Bone marrow (tissue), 2 donors: Measurements from ENCODE around the gene KCNN3.

Experiments used
- DNase-seq, 2 donors: peaks; one replicate each; lab custom pipeline; 2025; lab: John Stamatoyannopoulos, UW

The KCNN3 gene

DNA sequence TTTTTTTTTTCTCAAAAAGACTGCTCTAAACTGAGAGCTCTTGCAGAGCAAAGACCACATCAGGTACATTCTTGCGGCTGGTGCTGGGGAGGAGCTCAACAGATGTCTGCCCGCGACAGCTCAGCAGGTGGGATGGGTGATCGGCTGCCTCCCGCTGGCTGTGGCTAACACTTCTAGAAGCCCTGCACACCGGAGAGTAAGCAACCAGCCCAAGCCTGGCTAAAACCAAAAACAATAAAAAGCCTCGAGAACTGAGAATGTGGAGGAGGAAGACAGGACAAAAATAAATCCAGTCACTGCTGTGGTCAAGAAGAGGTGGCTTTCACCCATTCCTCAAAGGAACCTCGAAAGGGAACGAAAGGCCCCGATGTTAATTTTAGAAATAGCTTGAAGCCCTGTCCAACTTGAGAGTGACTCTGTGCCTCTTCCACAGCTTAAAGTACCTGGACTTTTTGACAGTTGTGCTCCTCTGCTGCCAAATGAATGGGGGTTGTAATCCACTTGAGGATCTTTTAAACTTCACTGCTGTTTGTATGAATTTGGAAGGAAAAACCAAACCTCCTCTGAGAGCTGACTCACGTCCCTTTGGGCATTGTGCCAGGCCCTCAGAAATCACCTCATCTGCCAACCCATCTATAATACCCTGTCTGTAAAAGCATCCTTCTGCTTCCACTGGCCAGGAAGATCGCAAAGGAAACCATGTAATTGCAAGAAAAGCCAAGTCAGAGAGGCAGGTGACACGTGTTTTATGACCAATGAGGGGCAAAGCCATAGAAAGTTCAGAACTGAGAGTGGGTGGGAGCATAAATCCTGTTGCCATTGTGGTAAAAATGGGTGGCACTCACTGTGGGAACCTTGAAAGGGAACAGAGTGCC is 78.6 kb downstream of the KCNN3 start:
- peak in 1 of 2 donors; percentile 82 for DNase-seq

DNA sequence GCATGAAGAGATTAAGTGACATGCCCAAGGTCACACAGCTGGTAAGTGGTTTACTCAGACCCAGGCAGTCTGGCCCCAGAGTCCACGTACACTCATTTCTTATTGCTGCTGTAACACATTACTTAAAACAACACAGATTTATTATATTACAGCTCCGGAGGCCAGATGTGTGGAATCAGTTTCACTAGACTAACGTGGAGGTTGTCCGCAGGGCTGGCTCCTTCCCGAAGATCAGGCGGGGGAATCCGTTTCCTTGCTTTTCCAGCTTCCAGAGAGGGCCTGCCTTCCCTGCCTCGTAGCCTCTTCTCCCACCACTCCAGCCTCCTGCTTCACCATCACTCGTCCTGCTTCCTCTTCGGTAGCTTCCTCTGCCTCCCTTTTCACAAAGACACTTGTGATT is 81.2 kb downstream of the KCNN3 start:
- DNase-seq: no peak

DNA sequence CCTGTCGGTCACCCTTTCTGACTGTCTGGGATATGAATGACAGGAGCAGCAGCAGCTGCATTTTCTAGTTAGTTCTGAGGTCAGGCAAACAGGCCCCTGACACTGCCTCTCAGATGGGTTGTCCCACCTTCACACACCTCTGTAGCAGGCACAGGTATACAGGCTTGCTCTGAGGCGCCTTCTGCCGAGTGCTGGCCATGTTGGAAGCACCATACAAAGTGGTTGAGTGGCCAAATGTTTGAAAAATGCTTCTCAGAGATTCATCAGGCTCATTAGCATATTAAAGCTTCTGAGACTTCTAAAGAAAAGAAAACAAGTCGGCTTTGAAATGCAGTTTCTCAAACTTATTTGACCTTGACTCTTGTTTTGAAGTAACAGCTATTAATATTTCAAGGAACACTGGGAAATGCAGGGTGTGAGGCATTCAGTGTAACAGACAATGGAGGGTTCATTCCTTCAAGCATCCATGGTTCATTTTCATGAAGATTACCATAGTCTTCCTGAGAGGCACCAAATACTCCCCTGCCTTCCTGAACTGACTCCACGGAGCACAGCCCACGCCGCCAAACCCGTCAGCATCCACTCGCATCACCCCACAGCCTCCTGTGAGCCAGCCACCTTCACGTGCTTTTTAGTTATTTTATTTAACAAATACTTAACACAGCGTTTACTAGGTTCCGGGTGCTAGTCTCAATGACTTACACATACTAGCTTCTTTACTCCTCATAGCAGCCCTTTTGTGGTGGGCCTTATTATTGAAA is 81.8 kb downstream of the KCNN3 start:
- no peak for DNase-seq

DNA sequence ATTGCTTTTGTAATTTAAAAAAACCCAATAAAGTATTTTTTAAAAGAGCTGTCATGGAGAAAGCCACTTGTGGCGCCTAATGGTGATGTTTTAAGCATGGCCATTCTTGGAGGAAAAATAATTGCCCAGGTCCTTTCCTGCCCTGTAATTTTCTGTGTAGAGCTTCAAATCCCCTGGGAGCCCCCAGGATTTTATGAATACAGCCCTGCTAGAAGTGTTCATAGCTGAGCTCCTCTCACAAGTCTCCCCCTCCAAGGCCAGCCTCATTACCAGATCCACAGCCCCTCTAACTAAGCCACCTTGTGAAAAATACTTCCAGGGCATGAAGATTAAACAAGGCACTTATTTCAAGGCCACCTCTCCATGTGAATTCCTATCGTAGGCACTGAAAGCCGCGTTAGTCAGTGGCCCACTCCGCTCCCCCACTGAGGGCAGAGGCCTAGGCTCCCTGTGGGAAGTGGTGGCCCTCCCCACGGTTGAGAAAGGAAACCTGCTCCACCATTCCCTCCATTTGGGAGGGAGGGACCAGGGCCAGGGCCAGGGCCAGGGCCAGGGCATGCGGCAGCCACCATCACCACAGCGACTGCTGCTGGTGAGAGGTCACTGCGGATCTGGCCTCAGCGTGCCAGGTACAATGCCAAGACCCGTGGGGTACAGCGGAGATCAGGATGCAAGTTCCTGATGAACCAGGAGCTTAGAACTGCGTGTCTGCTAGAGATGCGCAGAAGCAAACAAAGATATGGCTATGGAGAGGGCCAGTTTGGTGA is 83.1 kb downstream of the KCNN3 start:
- DNase-seq: no peak

DNA sequence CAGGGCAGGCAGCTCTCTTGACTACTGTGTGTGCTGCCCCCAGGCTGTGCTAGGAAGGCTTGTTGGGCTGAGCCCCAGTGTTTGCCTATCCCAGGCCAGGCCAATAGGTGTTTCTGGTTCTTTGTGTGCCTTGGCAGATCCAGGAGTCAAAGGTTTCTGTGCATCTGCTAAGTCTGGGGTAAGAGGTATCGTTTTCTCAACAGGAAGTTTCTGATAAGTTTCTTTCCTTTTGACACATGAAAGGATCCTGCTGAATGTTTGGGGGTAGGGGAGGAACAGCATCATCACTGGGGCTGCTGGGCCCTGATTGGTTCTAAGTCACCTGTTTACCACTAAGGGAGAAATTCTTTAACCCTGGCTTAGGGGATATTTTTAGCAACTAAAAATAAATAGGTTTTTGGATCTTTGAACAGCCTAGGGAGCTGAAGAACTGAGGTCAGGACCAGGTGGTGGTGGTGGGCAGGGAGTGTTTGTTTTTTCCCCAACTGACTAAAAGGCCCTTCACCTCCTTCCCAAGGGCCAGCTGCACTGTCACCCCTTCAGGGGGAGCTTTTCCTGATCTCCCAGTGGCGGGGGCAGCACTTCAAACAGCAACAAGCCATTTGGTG is 85.1 kb downstream of the KCNN3 start:
- DNase-seq: no peak

DNA sequence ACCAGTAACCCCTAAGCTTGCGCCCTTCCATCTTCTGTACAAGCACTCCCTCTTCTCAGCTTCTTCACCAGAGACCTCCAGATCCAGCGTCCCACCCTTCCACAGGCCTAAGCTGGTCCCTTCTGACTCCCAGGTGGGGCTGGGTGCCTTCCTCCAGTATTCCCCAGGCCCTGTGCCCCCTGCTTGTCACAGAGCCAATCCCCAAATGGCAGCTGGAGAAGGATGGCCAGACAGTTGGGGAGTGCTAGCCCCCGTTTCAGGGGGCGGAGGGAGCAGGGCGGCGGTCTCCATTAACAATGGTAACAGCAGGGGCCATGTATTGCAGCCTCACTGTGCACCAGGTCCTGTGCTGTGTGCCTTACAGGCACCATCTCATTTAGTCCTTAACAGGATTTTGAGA is 85.7 kb downstream of the KCNN3 start:
- no peak for DNase-seq

DNA sequence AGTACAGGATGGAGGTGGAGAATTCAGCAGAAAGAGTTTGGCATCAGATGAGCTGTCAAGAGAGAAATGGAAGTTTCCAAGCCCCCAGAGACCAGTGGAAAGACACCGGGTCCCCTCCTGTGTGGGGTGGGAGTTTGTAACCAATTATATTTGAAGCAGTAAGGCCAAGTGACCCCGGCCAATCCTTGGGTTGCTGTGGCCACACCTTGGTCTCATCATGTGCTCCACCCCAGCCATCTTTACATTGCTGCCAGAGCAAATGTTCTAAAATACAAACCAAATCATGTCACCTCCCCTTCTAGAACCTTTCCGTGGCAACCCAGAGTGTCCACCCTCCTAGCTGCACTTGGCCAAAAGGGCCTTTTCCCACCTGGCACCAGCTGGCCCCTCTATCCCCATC is 86.1 kb downstream of the KCNN3 start:
- no peak for DNase-seq

DNA sequence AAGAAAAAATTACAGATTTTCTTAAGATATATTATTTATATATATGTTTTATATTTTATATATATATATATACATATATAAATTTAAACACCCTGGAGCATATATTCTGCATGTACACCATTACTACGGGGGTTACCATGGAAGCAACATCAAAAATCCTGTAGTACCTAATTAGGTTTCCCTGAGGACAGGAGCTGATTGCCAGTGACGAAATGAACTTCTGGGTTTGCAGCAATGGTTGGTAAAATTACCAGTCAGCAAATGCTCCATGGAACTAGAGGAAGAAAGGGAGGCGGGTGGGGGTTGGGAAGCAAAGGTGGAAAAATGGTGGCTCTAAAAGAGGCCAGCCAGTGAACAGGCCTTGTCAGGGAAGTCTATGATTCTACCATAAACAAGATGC is 89.5 kb downstream of the KCNN3 start:
- no peak for DNase-seq

DNA sequence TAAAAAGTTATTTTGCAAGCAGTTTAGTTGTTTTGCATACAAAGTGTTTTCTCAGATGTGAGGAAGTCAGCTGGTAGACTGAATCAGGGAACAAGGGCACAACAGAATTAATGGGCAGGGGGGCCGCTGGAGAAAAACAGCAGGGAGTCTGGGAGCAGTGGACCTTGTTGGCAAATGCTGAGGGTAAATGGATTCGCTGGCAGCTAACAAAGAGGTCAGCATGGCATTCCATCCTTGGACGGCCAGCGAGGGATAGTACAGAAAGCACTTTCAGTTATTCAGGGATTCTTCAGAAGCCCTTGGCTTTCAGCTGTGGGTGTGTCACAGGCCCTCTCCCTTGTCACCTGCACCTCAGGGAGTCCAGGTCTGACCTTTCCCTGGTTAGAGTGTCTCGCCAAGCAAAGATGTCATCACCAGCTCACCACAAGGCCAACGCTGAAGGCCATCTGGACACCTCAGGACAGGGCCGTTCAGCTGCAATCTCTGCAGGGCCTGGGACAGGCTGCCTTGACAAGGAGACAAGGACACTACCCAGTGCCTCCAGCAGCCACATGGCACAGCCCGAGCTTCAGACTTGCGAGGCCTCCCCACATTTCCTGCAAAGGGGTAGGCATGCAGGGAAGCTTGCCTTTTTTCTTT is 90.4 kb downstream of the KCNN3 start:
- no peak for DNase-seq

DNA sequence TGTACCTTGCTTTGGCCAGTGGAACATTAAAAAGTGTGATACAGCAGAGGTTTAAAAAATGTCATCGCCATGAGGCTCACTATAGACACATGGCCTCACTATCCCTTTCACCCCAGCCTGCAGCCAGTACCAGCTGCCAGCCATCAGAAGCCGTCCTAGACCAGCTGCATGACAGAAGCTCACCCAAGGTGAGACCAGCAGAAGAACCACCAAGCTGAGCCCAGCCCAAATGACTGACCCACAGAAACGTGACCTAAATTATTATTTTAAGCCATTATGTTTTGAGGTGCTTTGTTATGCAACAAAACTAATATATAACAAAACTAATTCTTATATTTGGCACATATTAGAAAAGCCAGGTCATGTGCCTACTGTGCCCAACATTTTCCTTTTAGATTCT is 91.1 kb downstream of the KCNN3 start:
- no peak for DNase-seq

DNA sequence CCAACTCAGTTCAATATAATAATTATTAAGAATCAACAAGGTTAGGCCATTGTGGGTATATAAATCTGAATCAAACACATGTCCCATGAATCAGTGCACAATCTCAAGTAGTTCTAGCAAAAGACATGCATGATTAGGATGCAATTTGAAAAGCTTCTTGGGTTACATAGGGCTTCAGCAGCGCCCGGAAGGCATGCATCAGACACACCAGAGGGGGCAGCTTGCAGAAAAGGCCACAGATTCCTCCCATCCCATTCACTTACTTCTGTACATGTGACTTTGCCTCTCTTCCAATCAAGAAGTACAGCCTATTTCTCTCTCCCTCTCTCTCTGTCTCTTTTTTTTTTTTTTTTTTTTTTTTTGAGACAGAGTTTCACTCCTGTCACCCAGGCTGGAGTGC is 91.8 kb downstream of the KCNN3 start:
- no peak for DNase-seq

DNA sequence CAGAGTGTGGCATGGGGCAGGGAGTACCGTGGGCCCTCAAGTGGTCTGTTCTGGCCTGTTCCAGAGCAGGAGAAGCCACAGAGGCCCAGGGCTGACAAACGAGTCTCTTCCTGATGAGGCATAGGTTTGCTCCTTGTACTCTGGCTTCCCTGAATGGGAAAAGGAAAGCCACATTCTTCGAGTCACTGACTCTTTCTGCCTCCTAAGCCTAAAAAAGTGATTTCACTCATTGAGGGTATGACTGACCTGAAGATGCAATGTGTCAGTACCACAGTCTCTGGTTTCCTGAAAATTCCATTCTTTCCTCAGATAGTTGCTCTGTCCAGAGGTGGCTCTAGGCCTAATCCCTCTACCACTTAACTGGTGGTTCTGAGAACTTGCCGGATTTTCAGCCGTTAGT is 92.3 kb downstream of the KCNN3 start:
- DNase-seq: no peak

DNA sequence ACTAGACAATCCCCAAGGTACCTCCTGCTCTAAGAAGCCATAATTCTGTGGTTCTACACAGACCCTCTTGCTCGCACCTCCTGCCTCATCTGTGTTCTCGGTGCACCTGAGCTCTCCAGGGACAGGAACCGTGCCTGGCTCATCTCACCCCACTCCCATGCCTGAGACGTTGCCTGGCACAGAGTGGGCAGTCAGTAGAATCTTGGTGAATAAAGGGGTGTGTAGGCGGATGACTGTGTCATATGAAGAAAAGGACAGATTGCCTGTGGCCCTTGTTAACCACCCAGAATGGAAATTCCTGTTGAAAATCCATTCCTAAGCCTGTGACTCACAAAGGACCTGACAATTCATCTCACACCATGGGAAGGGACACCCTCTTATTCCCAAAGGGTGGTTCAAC is 92.9 kb downstream of the KCNN3 start:
- DNase-seq: no peak

DNA sequence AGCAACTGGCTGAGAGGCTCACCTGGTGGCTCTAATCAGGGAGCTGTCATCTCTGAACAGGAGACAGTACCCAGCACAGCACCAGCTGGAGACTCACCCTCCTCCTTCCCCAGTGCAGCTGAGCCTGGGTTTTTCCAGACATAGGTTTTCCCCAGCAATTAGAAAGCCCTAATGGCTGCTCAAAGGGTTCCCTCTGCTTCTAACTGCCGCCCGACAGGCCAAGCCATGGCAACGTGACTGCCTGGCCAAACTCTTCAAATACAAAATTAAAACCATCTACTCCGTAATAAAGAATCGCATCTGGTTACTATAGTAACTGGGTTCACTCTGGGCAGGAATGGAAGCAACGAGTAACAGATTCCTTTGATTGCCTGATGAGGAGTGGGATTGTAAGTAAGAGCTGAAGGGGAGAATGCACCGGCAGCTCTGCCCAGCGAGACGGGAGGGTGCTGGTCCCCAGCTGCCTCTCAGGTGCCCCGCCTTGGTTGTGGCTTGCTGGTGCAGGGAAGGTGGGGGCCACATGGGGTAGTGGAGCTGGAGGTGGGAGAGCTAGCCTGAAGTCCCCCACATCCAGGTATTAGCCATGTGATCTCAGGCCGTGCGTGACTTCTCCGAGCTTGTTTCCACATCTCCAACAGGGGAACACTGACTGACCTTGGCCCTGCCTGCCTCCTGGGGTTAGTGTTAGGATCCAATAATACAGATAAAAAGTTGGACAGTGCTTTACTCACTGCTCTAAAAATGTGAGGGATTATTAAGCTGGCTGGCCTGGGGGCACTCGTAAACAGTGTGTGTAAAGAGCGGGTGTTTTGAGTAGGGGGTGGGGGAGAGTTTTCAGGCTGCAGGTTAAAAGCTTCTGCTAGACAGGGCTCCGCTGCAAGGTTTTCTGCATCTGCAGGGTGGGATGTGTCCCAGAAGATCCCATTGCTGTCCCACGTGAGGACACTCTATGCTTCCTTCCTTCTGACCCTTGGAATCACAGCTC is 94.2 kb downstream of the KCNN3 start:
- no peak for DNase-seq

DNA sequence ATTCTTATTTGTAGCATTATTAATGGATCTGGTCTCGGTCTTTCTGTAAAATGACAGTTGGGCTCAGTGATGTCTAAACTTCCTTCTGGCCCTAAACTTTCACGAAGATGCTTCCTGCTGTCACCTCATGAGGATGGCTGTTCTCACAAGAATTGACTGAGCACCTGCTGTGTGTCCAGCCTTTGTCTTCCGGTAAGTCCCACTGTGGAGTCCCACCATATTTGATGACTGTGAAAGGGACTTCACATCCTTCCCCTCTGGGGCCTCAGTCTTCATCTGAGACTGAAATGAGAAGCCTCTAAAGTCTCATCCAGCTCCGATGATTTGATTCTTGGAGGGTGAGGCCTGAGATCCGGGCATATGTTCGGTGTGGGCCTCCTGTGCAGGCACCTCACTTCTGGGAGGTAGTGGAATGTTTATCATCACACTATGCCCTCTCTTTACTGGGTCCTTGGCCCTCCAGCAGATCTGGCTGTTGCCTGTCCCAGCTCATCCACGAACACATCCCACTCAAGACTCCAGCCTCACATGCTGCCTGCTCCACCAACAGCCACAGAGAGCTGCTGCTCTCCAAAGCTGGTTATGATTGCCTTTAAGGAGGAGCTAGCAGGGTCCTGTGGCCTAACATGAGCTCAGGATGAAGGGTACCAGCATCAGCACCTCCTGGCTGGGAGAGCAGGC is 95.8 kb downstream of the KCNN3 start:
- DNase-seq: no peak

DNA sequence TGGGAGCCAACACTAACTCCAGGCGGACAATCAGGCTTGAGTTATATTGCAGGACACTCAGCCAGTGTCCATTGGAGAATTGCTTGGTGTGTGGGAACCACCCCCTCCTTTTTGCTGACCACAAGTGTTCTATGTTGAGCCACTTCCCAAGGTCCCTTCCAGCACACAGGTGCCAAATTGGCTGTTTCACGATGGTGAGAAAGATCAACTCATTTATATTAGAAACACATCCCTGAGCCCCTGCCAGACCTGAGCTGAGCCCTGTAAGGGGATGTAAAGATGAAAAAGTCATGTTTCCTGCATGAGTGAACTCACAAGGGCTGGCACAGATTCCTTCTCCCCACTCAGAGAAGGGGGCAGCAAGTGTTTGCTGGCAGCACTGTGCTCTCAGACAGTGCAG is 96.5 kb downstream of the KCNN3 start:
- no peak for DNase-seq

DNA sequence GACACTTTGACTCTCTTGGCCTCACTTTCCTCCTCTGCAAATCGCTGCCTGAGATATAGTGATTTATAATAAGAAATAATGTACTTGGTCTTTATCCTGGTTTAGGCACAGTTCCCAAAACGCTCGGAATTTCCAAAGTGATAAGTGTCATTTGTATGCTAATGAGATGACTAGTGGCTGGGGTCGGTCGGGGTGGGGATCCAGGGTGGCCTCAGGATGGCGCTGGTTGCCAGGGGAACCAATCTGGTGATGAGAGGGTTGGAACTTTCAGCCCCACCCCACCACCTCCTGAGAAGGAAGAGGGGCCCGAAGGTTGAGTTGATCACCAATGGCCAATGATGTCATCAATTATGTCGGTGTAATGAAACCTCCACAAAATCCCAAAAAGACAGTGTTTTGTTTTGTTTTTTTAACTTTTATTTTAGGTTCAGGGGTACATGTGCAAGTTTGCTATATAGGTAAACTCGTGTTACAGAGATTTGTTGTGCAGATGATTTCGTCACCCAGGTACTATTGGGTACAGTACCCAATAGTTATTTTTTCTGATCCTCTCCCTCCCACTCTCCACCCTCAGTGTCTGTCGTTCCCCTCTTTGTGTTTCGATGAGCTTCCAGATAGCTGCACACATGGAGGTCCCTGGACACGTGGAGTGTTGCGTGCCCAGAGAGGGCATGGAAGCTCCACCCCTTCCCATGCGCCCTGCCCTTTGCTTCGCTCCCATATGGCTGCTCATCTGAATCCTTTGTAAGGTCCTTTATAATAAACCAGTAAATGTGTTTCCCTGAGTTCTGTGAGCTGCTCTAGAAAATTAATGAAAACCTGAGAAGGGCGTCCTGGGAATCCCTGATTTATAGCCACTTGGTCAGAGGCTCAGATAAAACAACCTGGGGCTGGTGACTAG is 97.2 kb downstream of the KCNN3 start:
- DNase-seq: no peak

DNA sequence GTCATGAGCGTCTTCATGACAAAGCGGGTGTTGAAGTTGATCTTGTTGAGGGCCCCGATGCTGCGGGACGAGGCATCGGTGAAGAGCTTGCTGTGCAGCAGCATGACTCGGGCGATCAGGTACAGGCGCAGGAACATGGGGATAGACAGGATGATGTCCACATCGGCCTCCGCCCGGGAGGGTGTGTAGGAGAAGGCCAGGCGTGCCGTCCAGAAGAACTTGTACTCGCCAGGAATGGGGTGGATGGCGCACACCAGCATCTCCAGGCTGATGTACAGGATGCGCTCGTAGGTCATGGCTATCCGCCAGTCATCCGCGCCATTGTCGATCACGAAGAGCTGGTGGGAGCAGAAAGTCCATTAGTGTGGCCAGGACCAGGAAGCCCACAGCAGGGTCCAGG is 98.0 kb downstream of the KCNN3 start:
- no peak for DNase-seq
